ENCODE results near the gene RAPGEF3. TPM values are rescaled to one million over a fixed set of nuclear protein-coding genes. Genes with fewer than 3 reads are reported as not detected.

Gene RAPGEF3
- total RNA-seq, 2 donors from 2014 or later, result 1.1 to 2.7 TPM

DNA sequence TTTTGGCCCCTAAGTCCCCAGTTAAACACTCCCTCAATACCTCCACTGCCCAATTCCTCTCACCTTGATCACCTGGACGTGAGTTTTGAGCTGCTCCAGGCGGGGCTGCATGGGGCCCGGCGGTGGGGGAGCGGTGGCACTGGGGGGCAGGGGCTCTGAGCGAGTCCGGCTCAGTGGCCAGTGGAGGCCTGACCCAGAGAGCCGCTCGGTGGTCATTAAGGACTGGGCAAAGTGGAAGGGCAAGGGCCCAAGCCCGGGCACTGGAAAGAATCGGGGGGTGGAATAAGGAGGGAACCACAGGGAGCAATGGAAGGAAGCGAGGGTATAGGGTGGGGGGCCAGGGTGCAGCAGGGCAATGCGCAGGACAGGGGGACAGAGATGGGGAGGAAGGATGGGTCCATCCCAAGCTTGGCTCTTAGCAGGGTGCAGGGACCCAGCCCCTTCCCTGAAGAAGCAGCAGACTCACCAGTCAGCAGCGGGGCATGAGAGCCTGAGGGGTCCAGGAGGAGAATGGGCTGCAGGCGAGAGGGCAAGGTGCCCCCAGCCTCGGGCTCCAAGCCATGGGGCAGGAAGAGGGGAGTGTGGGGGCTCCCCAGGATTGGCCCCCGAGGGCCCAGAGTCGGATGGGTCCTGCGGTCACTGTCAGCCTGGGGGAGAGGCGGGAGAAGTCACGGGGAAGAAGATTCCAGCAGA is 36.6 kb upstream of the RAPGEF3 start:
- Mint-ChIP-seq H3K36me3 (peaks cover 0 to 10% of the 10 kb centered on the region in 2 donors), H3K27ac (peak overlapping the region in 1 of 2 donors; percentile 15), H3K9me3 (no peaks in the 10 kb centered on the region)
- DNase-seq (ENCODE audit: low spot score in 2 of 2) (no peak), ATAC-seq (no peak)

DNA sequence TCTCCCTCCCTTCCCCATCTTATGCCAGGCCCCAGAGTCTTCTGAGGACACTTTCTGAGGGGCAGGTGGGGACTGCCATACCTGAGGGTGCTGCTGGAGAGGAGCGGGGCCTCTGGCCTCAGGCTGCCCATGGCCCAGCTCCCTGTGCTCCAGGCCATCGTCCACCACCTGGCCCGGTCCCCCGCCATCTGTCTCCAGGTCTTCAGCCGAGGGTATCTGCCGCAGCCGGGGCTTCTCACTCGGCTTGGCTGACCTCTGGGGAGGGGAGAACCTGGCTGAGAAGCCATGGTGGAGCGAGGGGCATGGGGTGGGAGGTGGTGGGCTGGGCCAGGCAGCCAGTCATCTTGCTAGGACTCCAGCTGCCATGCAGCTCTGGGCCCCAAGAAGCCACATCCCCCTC is 36.0 kb upstream of the RAPGEF3 start:
- DNase-seq (ENCODE audit: low spot score in 2 of 2), result no peak
- no peaks in the 10 kb centered on the region for H3K9me3 Mint-ChIP-seq
- no peak overlapping the region for H3K27ac Mint-ChIP-seq
- no peak for ATAC-seq
- H3K36me3 Mint-ChIP-seq, result peaks cover 0 to 10% of the 10 kb centered on the region in 2 donors

DNA sequence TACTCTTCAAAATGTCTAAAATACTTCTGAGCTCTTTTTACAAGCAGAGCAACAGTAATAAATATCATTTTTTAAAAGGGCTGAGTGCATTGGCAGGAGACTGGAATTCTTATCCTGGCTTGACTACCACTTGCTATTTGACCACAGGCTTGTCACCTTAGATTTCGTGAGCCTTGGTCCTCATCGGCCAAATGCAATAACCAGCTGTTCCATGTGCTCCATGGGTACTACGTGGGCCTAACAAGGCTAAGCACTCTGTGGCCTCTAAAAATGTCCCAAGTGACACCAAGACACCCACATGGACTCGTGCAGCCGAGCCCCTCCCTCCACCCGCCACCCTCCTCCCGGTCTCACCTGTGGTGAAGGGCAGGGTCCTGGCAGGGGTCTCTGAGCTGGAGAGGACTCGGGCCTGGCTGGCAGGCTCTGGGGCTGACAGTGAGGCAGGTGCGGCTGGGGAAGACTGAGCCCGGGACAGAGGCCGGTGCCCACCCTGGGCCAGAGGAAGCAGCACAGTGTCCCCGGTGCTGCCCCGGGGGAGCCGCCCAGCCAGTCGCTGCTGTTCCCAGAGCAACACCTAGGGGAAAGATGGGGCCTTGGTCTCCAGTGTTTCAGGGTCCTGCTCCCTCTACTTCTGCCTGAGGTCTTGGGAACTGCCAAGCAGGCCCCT is 34.5 kb upstream of the RAPGEF3 start:
- Mint-ChIP-seq H3K36me3 (peaks cover 6 to 23% of the 10 kb centered on the region in 2 donors), H3K27ac (peak overlapping the region; percentile 6 to 66), H3K9me3 (no peaks in the 10 kb centered on the region)
- no peak for ATAC-seq
- no peak for DNase-seq (ENCODE audit: low spot score in 2 of 2)

GRCh38 chr12:47791874-47792273 is 33.2 kb upstream of the RAPGEF3 start:
- Mint-ChIP-seq H3K36me3 (peaks cover 13 to 35% of the 10 kb centered on the region in 2 donors), H3K9me3 (no peaks in the 10 kb centered on the region), H3K27ac (peak overlapping the region; percentile 50 to 71)
- DNase-seq (ENCODE audit: low spot score in 2 of 2) (no peak), ATAC-seq (no peak)

GRCh38 chr12:47791351-47791746 is 32.7 kb upstream of the RAPGEF3 start:
- ATAC-seq (no peak), DNase-seq (ENCODE audit: low spot score in 2 of 2) (no peak)
- H3K36me3 Mint-ChIP-seq, result peaks cover 17 to 37% of the 10 kb centered on the region in 2 donors
- peak overlapping the region; percentile 73 to 77 for H3K27ac Mint-ChIP-seq
- H3K9me3 Mint-ChIP-seq, result no peaks in the 10 kb centered on the region

GRCh38 chr12:47790676-47791350 is 32.1 kb upstream of the RAPGEF3 start:
- ATAC-seq (no peak), DNase-seq (ENCODE audit: low spot score in 2 of 2) (no peak)
- Mint-ChIP-seq H3K9me3 (no peaks in the 10 kb centered on the region), H3K36me3 (peaks cover 20 to 41% of the 10 kb centered on the region in 2 donors), H3K27ac (peak overlapping the region; percentile 73 to 77)

DNA sequence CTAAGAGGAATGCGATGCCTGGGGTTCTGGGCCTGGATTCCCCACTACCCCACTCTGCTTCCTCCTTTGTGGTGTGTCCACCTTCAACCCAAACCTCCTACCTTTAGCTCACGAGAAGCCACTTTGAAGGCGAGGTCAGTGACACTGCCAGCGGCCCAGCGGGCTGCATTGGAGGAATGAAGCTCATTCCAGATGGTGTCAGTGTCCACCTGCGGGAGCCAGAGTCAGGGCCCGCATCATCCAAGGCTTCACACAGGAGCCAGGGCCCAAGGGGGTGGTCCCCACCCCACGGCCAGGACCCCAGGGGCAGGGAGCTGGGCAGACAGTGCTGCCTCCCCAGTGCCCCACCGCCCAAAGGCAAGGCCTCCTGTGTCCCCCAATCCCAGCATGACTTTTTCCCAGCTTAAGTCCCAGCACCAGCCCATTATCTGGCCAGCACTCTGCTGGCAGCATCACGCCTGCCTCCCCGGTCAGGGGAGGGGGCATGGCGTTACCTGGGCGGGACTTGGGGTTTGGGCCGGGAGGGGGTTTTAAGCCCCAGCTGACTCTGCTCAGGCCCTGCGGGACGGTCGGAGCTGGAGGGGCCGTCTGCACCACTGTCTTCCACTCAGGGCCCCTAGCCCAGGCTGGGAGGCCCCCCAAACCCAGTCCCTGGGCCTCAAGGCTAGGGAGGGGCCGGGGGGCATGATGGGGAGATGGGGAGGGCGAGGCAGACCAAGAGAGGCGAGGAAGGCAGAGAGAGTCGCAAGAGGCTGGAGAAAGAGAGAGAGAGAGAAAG is 31.2 kb upstream of the RAPGEF3 start:
- DNase-seq (ENCODE audit: low spot score in 2 of 2) (no peak), ATAC-seq (no peak)
- Mint-ChIP-seq H3K36me3 (peaks cover 26 to 47% of the 10 kb centered on the region in 2 donors), H3K27ac (peak overlapping the region in 1 of 2 donors; percentile 90), H3K9me3 (no peaks in the 10 kb centered on the region)

DNA sequence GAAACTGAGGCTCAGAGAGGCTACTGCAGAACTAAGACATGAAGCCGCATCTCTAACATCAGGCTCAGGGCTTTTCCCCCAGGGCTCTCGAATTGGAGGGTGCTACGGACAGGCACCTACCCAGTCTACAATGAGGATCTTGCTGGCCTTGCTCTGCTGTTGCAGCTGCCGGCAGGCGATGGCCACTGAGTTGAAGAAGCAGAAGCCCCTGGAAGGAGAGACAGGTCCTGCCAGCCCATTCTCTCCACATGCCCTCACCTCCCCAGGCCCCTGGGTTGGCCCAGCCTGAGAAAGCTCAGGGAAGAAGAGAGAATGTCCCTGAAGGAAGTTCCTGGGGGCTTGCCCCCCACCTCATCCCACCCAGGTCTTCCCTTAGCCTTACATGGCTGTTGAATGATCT is 30.5 kb upstream of the RAPGEF3 start:
- DNase-seq (ENCODE audit: low spot score in 2 of 2), result no peak

GRCh38 chr12:47787596-47788319 is 29.1 kb upstream of the RAPGEF3 start:
- Mint-ChIP-seq H3K27ac (peak overlapping the region; percentile 90 to 93), H3K9me3 (no peaks in the 10 kb centered on the region), H3K36me3 (peaks cover 26 to 53% of the 10 kb centered on the region in 2 donors)
- no peak for ATAC-seq
- no peak for DNase-seq (ENCODE audit: low spot score in 2 of 2)

More for the DNA sequence above, 30.5 kb upstream of the RAPGEF3 start:
- no peak for ATAC-seq
- Mint-ChIP-seq H3K36me3 (peaks cover 26 to 53% of the 10 kb centered on the region in 2 donors), H3K9me3 (no peaks in the 10 kb centered on the region), H3K27ac (peak overlapping the region in 1 of 2 donors; percentile 90)

- ATAC-seq (no peak), DNase-seq (ENCODE audit: low spot score in 2 of 2) (no peak)
- H3K9me3 Mint-ChIP-seq, result no peaks in the 10 kb centered on the region
- peak overlapping the region; percentile 90 to 94 for H3K27ac Mint-ChIP-seq
- peaks cover 26 to 53% of the 10 kb centered on the region in 2 donors for H3K36me3 Mint-ChIP-seq
Observed at GRCh38 chr12:47786662-47787280, 28.1 kb upstream of the RAPGEF3 start.

DNA sequence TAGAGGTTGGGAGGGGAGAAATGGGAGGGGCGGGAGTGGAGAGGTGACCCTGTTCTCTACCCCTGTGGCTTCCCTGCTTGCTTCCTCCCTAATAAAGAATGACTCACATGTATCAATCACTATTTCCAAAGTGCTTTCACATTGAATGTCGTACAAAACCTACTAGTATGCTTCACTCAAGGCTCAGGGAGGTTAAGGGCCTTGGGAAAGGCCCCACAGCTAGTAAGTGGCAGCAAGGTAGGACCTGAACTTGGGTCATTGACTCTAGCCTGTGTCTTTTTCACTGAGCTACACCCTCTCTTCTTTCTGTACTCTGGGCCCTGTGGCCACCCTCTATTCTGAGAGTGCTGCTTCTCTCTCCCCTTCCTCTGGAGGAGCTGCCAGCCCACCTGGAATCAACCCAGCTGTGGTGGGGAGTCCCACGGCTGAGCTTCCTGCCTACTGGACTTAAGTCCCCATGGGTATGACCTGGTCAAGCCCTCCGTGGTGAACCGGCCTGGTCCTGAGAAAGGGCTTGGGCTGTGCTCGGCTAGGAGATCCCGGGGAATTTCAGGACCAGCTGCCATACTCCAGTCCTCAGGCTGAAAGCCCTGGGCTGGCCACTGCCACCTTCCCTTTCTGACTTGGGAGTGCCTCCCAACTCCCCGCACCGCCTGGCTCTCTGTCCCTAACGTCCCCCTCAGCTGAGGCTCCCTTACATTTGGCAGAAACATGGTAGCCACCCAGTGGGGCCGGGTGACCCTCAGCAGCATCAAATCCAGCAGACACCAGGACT is 27.4 kb upstream of the RAPGEF3 start:
- ATAC-seq (peak; percentile 14 to 57), DNase-seq (ENCODE audit: low spot score in 2 of 2) (no peak)
- H3K9me3 Mint-ChIP-seq, result no peaks in the 10 kb centered on the region
- peaks cover 26 to 51% of the 10 kb centered on the region in 2 donors for H3K36me3 Mint-ChIP-seq
- H3K27ac Mint-ChIP-seq, result peak overlapping the region; percentile 90 to 94

GRCh38 chr12:47785036-47785886 is 26.6 kb upstream of the RAPGEF3 start:
- Mint-ChIP-seq H3K36me3 (peaks cover 26 to 43% of the 10 kb centered on the region in 2 donors), H3K9me3 (no peaks in the 10 kb centered on the region), H3K27ac (peak overlapping the region; percentile 90 to 94)
- ATAC-seq (peak; percentile 3 to 6), DNase-seq (ENCODE audit: low spot score in 2 of 2) (no peak)

DNA sequence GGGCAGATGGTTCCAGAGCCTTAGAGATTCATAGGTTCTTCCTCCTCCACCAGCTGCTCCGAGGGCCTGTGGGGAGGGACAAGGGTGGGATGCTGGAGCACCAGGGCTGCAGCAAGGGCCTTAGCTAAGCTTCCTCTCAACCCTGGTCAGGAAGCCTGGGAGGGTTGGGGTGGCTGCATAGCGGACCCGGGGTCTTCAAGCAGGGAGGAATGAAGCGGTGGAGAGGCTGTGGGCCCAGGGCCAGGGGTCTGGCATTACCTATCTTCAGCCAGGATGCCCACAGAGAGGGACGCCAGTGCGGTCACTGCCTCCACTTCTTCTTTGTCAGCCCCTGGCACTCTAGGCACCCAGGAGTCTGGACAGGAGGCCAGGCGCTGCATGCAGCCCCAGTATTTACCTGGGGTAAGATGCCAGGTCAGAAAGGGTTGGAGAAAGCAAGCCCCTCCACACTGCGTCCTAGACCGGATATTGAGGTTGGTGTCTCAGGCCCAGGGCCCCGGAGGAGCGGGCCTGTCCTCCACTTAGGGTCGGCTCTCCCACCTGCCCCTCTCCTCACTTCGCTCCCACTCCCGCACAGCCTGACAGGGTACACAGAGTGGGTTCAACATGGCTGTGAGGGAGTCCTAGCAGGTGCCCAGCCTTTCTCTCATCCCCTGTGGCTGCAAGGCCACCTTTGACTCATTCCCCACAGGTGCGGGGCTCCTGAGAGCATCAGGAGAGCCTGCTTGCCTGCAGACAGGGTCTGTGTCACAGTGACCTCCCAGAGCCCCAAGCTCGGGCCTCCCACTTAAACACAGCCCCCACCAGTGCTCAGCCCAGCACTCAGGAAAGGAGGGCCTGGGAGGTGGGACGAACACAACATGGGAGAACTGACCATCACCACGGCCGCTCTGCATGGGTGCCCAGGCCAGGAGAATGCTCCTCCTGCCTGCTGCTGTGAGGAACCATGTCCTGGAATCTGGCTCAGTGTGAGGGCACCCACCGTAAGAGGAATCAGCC is 25.4 kb upstream of the RAPGEF3 start:
- peak overlapping the region; percentile 90 to 94 for H3K27ac Mint-ChIP-seq
- H3K9me3 Mint-ChIP-seq, result no peaks in the 10 kb centered on the region
- H3K36me3 Mint-ChIP-seq, result peaks cover 26 to 38% of the 10 kb centered on the region in 2 donors
- DNase-seq (ENCODE audit: low spot score in 2 of 2) (no peak), ATAC-seq (no peak)
